Stimulated activated CD8-positive, alpha-beta memory T cell treated with anti-CD3 and anti-CD28 coated beads, Interleukin-7, amount 100 ng/mL, for 48 hours (primary cell): Measurements from ENCODE around the gene BOD1L1.

Experiments
- DNase-seq, 2 donors: peaks; one replicate each; pipeline ENCODE4 v3.0.0-alpha.2; 2020; ENCODE audit warnings: low read depth in 1 of 2; ENCODE audit errors: extremely low read depth in 1 of 2

Gene BOD1L1

DNA sequence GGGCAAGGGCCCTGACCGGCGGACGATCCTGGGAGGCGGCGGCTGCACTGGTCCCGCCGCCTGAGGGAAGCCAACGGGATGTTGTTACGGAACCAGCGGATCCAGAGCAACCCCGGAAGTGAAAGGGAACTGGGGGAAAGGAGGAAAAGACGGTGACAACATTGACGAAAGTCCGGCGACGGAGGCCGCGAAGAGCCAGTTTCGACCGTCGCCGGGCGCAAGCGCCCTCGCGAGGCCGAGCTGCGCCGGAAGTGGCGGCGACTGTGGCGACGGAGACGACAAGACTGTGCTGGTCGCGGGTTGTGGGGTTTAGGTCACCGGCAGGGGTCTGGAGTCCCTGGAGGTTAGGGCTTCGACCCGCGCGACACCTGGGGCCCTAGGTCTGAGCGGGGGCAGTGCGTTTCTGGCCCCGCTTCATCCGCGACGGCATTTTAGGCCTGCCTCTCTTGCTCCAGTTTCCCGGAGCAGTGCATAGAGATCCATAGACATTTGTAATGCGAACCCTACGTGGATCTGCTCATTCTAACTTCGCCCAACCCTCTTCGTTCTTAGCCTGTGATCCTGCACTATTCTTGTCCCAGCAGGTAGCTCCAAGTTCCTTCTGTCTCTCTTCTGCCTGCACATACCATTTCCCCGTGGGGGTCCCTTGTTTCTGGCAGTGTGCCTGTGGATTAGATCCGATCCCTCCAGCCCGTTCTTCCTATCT, at the start of gene BOD1L1:
Gene BOD1L1 (minus strand): TSS at position 120 of the 706 bp plus-strand sequence. CDS start 138 bp downstream, outside the sequence.
- peak; percentile 69 to 74 for DNase-seq

GRCh38 chr4:13674971-13675370, 47.4 kb upstream of the BOD1L1 start:
- no peak for DNase-seq

GRCh38 chr4:13673167-13673566, 45.6 kb upstream of the BOD1L1 start:
- no peak for DNase-seq

DNA sequence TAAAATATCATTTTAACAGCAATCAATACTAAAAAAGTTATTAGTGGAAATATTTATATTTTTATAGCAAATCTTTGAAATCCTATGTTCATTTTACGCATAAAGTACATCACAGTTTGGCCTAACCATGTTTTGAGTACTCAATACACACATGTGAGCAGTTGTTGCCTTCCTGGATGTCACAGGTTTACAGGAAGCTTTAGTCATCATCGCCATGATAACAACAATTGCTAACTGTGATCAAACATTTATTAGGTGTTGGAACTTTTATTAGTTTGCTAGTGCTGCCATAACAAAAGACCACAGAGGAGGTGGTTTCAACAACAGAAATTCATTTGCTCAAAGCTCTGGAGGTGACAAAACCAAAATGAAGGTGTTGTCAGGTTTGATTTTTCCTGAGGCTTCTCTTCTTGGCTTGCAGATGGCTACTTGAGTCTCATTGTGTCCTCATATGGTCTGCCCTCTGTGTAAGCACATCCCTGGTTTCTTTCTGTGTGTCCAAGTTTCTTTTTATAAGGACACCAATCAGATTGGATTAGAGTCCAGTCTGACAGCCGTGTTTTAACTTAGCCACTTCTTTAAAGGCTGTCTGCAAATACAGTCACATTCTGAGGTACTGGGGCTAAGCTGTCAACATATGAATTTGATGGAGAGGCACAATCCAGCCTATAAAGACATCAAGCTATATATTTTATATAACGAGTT, 43.1 kb upstream of the BOD1L1 start:
- DNase-seq: no peak

DNA sequence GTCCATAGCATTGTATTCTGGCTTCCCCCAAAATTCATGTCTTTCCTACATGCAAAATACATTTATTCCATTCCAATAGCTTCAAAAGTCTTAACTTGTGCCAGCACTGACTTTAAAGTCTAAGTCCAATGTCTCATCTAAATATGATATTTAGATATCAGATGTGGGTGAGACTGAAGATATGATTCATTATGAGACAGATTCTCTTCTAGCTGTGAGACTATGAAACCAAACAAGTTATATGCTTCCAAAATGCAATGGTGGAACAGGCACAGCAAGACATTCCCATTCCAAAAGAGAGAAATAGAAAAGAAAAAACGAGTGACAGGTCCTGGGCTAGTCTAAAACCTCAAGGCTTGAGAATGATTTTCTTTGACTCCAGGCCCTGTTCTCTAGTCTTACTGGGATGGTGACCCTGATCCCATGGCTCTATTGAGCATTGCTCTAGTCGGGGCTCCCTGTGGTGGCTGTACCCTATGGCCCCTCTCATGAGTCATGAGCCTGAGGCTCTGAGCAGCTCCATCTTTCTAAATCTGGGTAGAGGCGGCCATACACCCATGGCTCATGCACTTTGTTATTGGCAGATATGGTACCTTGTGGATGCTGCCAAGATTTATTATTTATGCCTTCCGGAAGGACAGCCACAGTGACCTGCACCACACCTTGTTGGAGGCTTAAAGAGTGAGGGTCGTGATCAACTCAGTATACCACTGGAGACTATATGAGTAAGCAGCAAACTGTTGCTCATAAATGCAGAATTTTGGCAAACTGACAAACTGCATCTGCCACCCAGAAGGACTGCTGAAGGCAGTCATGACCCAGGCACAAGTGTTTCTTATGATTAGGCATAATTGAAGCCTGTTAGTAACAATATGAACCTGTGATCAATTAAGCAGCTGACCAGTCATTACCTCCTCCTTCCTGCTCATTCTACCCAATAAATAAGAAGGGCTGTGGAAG, 38.5 kb upstream of the BOD1L1 start:
- DNase-seq: no peak

- no peak for DNase-seq
Observed at GRCh38 chr4:13659341-13660070, 32.0 kb upstream of the BOD1L1 start.

GRCh38 chr4:13656569-13657405, 29.3 kb upstream of the BOD1L1 start:
- DNase-seq: peak; percentile 17 to 53

DNA sequence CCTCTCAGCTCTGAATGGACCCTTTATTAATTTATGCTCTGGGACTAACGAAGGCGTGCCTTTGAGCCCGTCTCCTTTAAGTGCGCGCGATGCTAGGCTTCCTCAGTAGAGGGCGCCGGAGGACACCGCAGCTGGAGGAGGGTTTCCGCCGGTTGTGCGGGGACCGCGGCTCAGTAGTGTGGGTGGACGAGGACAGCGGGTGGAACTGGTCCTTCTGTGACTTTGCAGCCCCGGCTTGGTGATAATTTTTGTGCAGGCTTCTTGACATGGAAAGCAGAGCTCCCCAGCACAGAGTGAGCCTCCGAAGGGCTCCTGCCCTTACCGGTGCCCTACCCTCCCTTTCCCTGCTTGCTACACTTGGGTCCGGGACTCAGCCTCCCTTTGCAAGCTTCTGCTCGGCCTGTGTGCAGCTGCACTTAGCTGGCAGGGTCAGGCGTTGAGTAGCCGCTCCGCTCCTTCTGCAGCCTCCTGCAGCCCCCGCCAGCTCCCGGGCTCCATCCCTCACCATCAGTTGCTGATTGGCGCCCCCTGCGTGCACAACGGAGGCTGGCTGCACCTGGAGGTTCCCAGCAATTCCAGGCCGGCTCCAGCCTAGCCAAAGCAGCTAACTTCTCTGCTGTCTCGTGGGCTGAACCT, 26.8 kb upstream of the BOD1L1 start:
- DNase-seq: peak; percentile 52 to 70

DNA sequence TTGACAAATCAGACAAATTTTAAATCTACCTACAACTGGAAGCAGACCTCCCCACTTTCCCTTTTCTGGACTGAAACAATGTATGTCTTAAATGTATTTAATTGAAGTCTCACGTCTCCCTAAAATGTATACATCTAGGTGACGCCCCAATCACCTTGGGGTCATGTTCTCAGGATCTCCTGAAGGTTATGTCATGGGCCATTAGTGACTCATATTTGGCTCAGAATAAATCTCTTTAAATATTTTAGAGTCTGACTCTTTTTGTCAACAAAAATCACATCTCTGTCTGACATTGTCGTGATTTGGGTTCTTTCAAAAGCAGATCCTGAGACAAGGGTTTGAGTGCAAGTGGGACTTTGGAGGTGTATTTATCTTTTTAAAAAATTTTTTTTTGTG, 26.2 kb upstream of the BOD1L1 start:
- no peak for DNase-seq

GRCh38 chr4:13647031-13647430, 19.5 kb upstream of the BOD1L1 start:
- DNase-seq: no peak

GRCh38 chr4:13645075-13645474, 17.6 kb upstream of the BOD1L1 start:
- DNase-seq: no peak

DNA sequence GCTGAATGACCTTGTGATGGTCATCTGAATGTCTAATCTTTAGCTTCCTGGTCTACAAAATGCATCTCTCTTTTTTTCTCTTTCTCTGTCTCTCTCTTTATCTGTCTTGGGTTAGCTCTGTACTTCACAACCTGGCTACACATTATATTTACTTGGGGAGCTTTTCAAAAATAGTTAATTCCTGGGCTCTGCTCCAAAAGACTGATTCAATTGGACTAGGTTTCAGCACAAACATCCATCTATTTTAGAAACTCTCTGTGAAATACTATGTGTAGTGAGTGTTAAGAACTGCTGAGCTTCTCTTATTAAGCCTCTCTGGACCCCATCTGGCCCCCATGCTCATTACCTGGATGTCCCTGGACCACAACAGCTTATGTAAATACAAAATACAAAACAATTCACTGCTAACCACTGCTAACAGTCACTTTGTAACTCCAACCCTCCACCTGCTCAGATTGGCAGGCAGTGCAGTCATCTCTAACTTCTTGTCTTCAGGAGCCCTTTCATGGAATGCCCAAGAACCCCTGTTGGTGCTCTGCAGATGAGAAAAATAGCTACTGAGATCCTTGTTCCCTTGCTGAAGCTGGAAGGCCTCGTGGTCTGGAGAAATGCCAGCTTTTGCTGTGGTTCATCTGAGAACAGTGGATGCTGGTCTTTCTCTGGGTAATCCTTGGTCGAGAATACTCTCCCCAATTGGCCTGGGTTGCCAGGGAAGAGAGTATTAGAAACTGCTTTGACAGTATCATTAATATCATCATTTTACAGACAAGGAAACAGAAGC, 14.8 kb upstream of the BOD1L1 start:
- DNase-seq: no peak

- DNase-seq: no peak
Observed at GRCh38 chr4:13641084-13641483, 13.6 kb upstream of the BOD1L1 start.

DNA sequence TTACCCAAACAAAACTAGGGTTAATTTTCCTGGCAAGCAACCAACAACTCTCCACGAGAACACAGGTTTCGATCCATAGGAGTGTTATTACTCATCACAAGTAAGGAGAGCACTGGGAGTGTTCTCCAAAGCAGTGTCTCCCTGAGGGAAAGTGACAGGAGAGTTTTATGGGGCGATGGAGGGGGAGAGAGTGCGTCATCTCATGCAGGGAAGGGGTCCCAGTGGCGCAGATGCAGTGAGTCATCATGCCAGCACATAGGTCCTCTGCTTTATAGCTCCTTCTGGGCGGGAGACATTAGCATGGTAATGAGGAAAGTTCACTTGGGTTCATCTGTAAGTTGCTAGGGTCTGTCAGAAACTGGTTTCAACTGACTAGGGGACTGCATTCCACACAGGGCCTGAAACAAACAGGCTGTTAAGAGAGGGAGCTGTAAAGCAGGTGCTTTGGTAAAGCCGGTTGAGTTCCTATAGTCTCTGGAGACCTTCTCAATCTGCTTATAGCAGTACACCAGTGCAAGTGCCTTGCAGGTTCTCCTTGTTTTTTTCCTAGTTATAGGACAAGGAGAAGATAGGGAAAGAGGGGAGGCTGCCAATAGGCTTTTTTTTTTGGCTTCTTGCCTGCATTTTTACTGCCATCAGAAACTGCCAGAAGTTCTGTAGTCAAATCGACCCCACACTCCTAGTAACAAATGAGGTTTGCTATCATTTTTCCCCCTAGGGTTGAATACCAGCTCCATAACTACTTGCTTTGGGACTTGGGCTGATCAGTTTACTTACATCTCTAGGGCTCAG, 12.8 kb upstream of the BOD1L1 start:
- no peak for DNase-seq

- no peak for DNase-seq
Observed at GRCh38 chr4:13635286-13635799, 7.8 kb upstream of the BOD1L1 start.

DNA sequence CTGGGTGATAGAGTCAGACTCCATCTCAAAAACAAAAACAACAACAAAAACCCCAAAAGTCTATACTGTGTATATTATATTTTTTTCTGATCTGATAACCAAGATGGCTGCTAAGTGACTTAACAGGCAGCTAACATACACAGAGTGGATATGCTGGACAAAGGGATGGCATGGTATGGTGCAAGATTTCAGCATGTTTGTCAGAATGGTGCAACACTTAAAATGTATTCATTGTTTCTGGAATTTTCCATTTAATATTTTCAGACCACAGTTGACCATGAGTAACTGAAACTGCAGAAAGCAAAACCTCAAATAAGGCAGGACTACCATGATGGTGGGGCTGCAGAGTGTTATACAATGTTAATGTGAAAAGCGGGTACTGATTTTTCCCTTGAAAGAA, 6.1 kb upstream of the BOD1L1 start:
- no peak for DNase-seq

GRCh38 chr4:13627178-13627605, 333 bp downstream of the BOD1L1 start:
- DNase-seq: peak in 1 of 2 donors; percentile 1
